Sciatic nerve (tissue), 2 donors: ENCODE data around the gene ZNF804A. TPM values are rescaled to one million over a fixed set of nuclear protein-coding genes. Genes with fewer than 3 reads are reported as not detected.

ENCODE experiments used
- ATAC-seq: fragments of 200-7000 bp; cut with Tn5 transposase; one replicate; pipeline ENCODE4 v1.9.1; 2020; ENCODE audit warnings: mild to moderate bottlenecking, moderate library complexity
- DNase-seq: peaks from one replicate; pipeline ENCODE4 v3.0.0-alpha.2; 2020; ENCODE audit warnings: low spot score
- intact Hi-C: fragments of 100-400 bp; cut with DNase I; formaldehyde crosslinking; loops from one replicate; pipeline ENCODE4 v1.14.2; 2022
- total RNA-seq: library from RNA; stranded (reverse); fragmentation: NEBNext Ultra II Directional; extraction: Animal tissue kit (Norgen Biotek cat#: 25700); gene quantifications from one replicate; pipeline ENCODE4 v1.2.1, GENCODE V29; 2021
- donor health status: DM: no; HTN: no; CAD: no.
- donor health status: DM: no; HTN: no; CAD: no.

Gene ZNF804A
- total RNA-seq, 1 donor from 2014 or later, result 0.13 TPM

GRCh38 chr2:184890311-184890710 lies 292.0 kb downstream of the ZNF804A start:
- no peak for ATAC-seq
- no peak for DNase-seq
- intact Hi-C loops, result no loop called here

GRCh38 chr2:184904991-184905390 lies 306.7 kb downstream of the ZNF804A start:
- DNase-seq (no peak), ATAC-seq (no peak)
- intact Hi-C loops, result no loop called here

DNA sequence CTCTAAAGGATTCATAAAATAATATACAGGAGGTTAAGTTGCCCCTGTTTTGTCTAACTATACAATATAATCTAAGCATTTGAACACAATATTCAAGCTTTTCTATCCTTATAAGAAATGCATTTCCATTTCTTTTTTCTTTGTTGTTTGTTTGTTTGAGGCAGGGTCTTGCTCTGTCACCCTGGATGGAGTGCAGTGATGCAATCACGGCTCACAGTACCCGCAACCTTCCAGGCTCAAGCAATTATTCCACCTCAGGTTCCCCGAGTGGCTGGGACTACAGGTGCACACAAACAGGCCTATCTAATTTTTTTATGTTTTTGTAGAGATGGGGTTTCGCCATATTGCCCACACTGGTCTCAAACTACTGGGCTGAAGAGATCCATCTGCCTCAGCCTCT lies 307.8 kb downstream of the ZNF804A start:
- intact Hi-C loops, result no loop called here
- ATAC-seq, result no peak
- no peak for DNase-seq

GRCh38 chr2:184906709-184907108 lies 308.4 kb downstream of the ZNF804A start:
- intact Hi-C loops, result no loop called here
- ATAC-seq (no peak), DNase-seq (no peak)

GRCh38 chr2:184908966-184909365 lies 310.6 kb downstream of the ZNF804A start:
- ATAC-seq, result no peak
- no peak for DNase-seq
- intact Hi-C loops, result no loop called here

GRCh38 chr2:184920451-184920965 lies 322.2 kb downstream of the ZNF804A start:
- ATAC-seq (no peak), DNase-seq (no peak)
- intact Hi-C loops, result no loop called here

- DNase-seq (no peak), ATAC-seq (no peak)
- intact Hi-C loops, result no loop called here
These were observed 323.3 kb downstream of the ZNF804A start for GRCh38 chr2:184921676-184922075.

GRCh38 chr2:184923751-184924150 lies 325.4 kb downstream of the ZNF804A start:
- DNase-seq (no peak), ATAC-seq (no peak)
- intact Hi-C loops, result no loop called here

- DNase-seq, result no peak
- ATAC-seq, result no peak
- intact Hi-C loops, result loop anchor here (2.0 kb wide), 1 partner anchor 20 kb away; no protein-coding TSS in a partner anchor
These were observed 328.7 kb downstream of the ZNF804A start for GRCh38 chr2:184927040-184927439.

DNA sequence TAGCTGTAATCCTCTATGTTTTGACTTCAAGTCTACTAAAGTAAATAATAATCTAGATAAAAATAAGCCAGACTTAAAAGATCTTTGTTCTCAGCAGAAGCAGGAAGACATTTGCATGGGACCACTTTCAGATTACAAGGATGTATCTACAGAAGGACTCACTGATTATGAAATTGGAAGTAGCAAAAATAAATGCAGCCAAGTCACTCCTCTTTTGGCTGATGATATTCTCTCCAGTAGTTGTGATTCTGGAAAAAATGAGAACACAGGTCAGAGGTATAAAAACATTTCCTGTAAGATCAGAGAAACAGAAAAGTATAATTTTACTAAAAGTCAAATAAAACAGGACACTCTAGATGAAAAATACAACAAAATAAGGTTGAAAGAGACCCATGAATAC lies 338.4 kb downstream of the ZNF804A start:
- no peak for ATAC-seq
- intact Hi-C loops, result no loop called here
- no peak for DNase-seq

DNA sequence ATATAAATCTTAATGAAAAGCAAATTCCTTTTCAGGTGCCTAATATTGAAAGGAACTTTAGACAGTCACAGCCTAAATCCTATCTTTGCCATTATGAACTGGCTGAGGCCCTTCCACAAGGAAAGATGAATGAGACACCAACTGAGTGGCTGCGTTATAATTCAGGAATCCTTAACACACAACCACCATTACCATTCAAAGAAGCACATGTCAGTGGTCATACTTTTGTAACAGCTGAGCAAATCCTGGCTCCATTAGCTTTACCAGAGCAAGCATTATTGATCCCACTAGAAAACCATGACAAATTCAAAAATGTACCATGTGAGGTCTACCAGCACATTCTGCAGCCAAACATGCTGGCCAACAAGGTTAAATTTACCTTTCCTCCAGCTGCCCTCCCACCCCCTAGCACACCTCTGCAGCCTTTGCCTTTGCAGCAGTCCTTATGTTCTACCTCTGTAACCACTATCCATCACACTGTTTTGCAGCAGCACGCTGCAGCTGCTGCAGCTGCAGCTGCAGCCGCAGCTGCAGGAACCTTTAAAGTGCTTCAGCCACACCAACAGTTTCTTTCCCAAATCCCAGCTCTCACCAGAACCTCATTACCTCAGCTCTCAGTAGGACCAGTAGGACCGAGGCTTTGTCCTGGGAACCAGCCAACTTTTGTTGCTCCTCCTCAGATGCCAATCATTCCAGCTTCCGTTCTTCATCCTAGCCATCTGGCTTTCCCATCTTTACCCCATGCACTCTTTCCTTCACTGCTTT lies 340.1 kb downstream of the ZNF804A start:
- DNase-seq (no peak), ATAC-seq (no peak)
- intact Hi-C loops, result no loop called here

DNA sequence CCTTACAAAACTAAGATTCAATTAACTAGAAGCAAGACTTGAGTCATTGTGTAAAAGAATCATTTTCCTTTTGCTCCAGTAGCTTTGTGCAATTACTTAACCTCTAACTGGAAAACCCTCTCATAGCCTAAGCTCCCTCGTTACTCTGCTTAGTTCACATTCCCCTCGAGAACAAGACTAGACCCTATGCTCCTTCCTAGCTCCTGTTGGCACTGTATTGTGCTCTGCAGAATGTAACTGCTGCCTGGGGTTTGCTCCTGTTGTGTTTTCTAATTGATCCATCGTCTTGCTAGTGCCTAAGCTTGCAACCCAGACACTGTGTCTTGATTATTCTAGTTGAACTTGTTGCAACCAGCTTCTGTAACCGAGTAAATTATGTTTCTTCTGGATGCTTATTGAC lies 347.0 kb downstream of the ZNF804A start:
- no peak for DNase-seq
- intact Hi-C loops, result no loop called here
- no peak for ATAC-seq

GRCh38 chr2:184945824-184946223 lies 347.5 kb downstream of the ZNF804A start:
- DNase-seq (no peak), ATAC-seq (no peak)
- intact Hi-C loops, result loop anchor here (2.0 kb wide), 1 partner anchor 19 kb away; no protein-coding TSS in a partner anchor

DNA sequence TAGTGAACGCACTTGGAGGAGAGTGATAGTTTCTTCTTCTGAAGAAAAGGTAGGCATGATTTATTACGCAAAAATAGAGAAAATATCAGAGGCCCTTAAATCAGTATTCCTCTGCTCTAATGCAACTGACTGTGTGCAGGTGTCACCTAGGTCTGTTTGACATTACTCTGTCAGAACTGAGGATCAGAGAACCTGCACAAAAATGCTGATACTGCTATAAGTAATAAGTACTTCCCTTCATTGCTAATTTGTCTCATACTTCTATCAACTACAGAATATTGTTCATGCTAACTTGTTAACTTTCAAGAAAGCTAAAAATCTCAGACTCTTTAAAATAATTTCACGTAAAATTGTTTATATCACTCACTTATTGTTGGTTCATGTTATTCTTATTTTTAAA lies 358.5 kb downstream of the ZNF804A start:
- intact Hi-C loops, result no loop called here
- no peak for ATAC-seq
- DNase-seq, result no peak

DNA sequence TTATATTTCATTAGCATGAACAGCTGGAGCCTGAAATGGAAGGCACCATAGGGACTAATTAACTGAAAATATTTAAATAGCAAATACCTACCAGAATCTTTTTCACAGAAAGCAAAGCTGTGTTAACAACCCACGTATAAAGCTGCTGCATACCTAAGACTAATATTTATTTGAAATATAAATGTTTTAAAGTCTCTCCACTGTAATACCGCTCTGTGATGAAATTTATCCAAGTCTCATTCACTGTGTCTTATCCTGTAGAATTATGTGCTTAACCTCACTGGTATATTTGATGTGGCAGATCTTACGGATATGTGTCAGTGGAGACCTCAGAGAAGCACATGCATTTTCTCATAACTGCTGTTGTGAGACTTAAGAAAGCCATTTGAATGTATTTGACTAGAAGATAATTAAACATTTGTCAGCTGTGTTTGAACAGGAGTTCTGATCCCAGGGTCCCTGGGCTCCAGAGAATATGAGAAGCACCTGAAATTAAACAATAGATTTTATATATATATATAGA lies 373.3 kb downstream of the ZNF804A start:
- DNase-seq, result no peak
- ATAC-seq, result no peak
- intact Hi-C loops, result no loop called here
